ENCODE data around the gene CDC7. TPM values are rescaled to one million over a fixed set of nuclear protein-coding genes. Genes with fewer than 3 reads are reported as not detected.

The CDC7 gene
- total RNA-seq, 4 donors from 2014 or later, result 1.8 to 2.4 (median 2.1) TPM

GRCh38 chr1:91540910-91541309 lies 40.3 kb downstream of the CDC7 start:
- TF ChIP-seq, protein P1, sequence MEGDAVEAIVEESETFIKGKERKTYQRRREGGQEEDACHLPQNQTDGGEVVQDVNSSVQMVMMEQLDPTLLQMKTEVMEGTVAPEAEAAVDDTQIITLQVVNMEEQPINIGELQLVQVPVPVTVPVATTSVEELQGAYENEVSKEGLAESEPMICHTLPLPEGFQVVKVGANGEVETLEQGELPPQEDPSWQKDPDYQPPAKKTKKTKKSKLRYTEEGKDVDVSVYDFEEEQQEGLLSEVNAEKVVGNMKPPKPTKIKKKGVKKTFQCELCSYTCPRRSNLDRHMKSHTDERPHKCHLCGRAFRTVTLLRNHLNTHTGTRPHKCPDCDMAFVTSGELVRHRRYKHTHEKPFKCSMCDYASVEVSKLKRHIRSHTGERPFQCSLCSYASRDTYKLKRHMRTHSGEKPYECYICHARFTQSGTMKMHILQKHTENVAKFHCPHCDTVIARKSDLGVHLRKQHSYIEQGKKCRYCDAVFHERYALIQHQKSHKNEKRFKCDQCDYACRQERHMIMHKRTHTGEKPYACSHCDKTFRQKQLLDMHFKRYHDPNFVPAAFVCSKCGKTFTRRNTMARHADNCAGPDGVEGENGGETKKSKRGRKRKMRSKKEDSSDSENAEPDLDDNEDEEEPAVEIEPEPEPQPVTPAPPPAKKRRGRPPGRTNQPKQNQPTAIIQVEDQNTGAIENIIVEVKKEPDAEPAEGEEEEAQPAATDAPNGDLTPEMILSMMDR (IDR thresholded peaks at IDR 0.05; ENCODE audit: low read depth), result no peak

GRCh38 chr1:91541918-91542533 lies 41.4 kb downstream of the CDC7 start:
- TF ChIP-seq, protein P1 (IDR thresholded peaks at IDR 0.05; ENCODE audit: low read depth), result no peak

DNA sequence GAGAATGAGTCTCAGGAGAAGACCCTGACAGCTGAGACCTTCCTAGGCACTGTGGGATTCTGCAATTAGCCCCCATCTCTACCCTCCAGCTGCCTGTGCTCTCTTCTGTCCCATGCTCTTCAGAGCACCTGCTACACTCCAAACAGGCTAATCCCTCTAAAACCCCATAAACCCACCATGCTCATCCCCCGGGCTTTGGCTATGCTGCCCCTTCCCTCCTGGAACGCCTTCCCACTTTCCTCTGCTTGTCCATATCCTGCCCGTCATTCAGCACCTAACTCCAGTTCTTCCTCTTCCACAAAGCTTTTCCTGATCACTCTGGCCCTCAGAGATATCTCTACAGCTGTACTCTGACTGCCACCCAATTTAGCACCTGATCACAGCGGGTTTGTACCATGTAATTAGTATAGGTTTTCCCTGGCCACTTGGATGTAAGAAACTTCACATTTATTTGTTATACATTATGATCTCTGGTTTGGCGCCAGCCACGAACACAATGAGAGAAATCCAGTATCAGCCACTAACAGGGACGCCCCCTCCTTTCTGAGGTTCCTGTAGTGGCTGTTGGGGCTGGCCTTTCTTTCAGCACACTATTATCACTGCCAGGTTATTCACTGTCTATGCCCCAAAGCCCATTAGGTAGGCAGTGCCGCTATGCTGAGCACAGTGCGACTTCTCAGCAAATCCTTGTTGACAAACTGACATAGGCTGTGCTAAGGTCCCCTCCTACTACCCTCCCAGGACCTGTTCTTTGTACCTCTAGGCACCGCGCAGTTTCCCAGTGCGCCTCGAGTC lies 45.1 kb downstream of the CDC7 start:
- TF ChIP-seq, protein P1 (IDR thresholded peaks at IDR 0.05; ENCODE audit: low read depth), result no peak

DNA sequence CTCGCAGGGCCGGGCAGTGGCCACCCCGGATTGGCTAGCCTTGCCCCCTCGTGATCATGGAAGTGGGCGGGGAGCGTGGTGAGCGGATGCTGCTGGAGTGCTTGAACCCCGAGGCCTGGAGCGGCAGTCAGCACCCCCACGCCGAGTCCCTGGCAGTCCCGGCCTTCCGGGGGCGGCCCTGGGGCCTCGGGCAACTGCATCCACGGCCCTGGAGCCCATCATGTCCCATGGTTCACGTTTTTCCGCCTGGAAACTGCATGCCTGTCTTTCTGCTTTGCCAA lies 45.6 kb downstream of the CDC7 start:
- TF ChIP-seq, protein P1 (IDR thresholded peaks at IDR 0.05; ENCODE audit: low read depth), result no peak

GRCh38 chr1:91546876-91547275 lies 46.2 kb downstream of the CDC7 start:
- TF ChIP-seq, protein P1 (IDR thresholded peaks at IDR 0.05; ENCODE audit: low read depth), result no peak

DNA sequence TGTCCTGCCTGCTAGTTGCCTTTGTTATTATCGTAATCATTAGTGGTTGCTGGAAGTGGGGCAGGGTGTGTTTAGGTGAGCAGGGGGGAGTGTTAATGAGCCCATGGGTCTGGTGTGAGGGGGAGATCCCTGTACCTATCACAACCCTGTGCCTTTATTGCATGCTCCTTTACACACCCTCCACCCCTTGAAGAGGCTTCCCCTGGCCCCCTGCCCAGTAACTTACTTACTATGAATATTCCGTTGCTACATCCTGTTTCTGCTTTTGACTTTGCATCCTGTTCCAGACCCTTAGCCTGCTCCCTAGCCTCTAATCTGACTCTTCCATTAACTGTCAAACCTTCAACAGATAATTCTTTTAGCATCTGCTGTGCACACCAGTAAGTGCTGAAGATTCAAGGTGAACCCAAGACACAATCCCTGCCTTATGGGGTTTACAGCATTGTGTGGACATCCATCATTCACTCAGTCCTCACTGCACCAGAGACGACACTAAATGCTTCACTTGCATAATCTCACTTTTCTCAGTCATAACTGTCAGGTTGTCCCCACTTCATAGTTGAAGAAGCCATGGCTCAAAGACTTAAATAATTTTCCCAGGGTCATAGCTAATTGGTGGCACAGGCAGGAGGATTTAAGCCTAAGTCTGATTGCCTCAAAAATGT lies 47.9 kb downstream of the CDC7 start:
- TF ChIP-seq, protein P1 (IDR thresholded peaks at IDR 0.05; ENCODE audit: low read depth), result no peak

DNA sequence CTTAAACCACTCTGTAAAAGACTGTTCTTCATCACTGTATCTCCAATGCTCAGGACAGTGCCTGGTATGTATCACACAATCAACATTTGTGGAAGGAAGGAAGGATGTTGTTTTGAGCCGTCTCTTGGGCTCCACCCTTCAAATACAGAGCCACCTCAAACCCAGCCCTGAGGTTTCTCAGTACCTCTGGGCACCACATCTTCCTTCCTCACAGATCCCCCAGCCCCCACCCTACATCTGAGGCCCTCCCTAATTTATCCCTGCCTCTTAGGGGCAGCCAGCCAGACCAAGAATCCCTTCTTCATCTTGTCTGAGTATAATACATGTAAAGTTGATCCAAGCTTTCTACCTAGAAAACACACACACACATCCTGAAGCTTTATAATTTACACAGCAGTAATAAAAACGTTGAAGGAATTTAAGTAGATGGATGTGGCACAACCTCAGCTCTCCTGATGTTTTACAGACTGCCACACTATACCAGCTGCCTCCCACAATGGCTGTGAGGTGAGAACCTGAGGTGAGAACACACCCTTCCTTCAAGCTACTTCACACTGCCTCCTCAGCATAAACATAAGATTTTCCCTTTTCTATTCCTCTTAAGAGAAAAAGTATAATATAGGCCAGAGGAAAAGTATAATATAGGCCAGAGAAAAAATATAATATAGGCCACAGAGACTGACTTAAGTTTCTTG lies 48.5 kb downstream of the CDC7 start:
- TF ChIP-seq, protein P1 (IDR thresholded peaks at IDR 0.05; ENCODE audit: low read depth), result no peak

All from subcutaneous adipose tissue (tissue), 4 donors.